K562 (cell line): ENCODE data around the gene IL1RAPL2. TPM values are rescaled to one million over a fixed set of nuclear protein-coding genes. Genes with fewer than 3 reads are reported as not detected.

Source experiments
- ATAC-seq: fragments of 200-7000 bp; cut with Tn5 transposase; 3 replicates; pipeline ENCODE4 v1.9.1; 2020; ENCODE audit warnings: moderate library complexity
- BruUV-seq: library from RNA; stranded (reverse); fragments of 400-500 nt; replicated peaks from 2 replicates; lab custom pipeline; 2021; lab: Mats Ljungman, UMichigan
- CTCF ChIA-PET: fragments of 300-600 bp; formaldehyde crosslinking; extraction: SDS; loops from one replicate; lab custom pipeline; 2021; ENCODE audit warnings: low intra/inter-chr PET ratio; lab: Yijun Ruan, JAX
- POLR2A ChIA-PET: fragments of 300-600, 350-650 bp; sonication (Branson Sonifier 250); formaldehyde crosslinking; extraction: SDS; loops from one replicate; lab custom pipeline; 2021; ENCODE audit warnings: antibody characterized with exemption, inconsistent platforms; lab: Yijun Ruan, JAX
- DNase-seq, 4 experiments: peaks; one replicate each; pipeline versions ENCODE4 v3.0.0 to v3.0.0-alpha.2; 2011 to 2018; ENCODE audit warnings: low spot score in 3 of 4, mixed read lengths in 3 of 4; ENCODE audit errors: extremely low read depth in 1 of 4
- FAIRE-seq: peaks from 2 replicates; lab custom pipeline; 2011; peaks lifted over from hg19 to GRCh38; lab: Jason Lieb, UNC
- H2AFZ ChIP-seq: 2 replicates; pipeline ENCODE4 v1.6.0; 2011; ENCODE audit warnings: low read depth, low read length, control low read depth, inconsistent platforms
- H3K27ac ChIP-seq: fragments of 200-600 bp; 3 replicates; pipeline ENCODE4 v1.8.0; 2011; ENCODE audit warnings: low read depth, mild to moderate bottlenecking, control low read depth, inconsistent platforms, low read length, moderate library complexity, mixed read lengths; ENCODE audit errors: extremely low read depth
- H3K27me3 ChIP-seq, 2 experiments: fragments of 300-600 bp in 1 of 2; 2 replicates in 1 of 2; 3 replicates in 1 of 2; pipeline versions ENCODE4 v1.6.0 to v1.8.0; 2011; ENCODE audit warnings: inconsistent platforms in 2 of 2, low read length in 2 of 2, mild to moderate bottlenecking in 1 of 2, mixed read lengths in 1 of 2, moderate library complexity in 1 of 2; ENCODE audit not compliant: control insufficient read depth in 2 of 2, insufficient read depth in 2 of 2
- H3K36me3 ChIP-seq: fragments of 300-600 bp; 3 replicates; pipeline ENCODE4 v1.8.0; 2011; ENCODE audit warnings: mild to moderate bottlenecking, low read length, inconsistent platforms; ENCODE audit not compliant: control insufficient read depth, insufficient read depth
- H3K4me1 ChIP-seq, 2 experiments: fragments of 200-600 bp in 1 of 2; replicated peaks in 1 of 2; 2 replicates in 1 of 2; 3 replicates in 1 of 2; pipeline versions ENCODE4 v1.5.1 to v1.8.0; 2011; ENCODE audit warnings: inconsistent platforms in 2 of 2, low read length in 2 of 2, mild to moderate bottlenecking in 1 of 2, mixed read lengths in 1 of 2, moderate library complexity in 1 of 2; ENCODE audit not compliant: control insufficient read depth in 2 of 2, insufficient read depth in 2 of 2
- H3K4me2 ChIP-seq: 2 replicates; pipeline ENCODE4 v1.6.1; 2011; ENCODE audit warnings: low read length, control low read depth, inconsistent platforms, mixed read lengths; ENCODE audit not compliant: insufficient read depth
- H3K4me3 ChIP-seq: fragments of 200-600 bp; sonication (generic), shearing (Covaris generic); 2 replicates; pipeline ENCODE4 v1.5.1; 2016; ENCODE audit warnings: control low read depth, inconsistent platforms
- H3K79me2 ChIP-seq: fragments of 200-600 bp; 3 replicates; pipeline ENCODE4 v1.8.0; 2011; ENCODE audit warnings: low read length, inconsistent platforms; ENCODE audit not compliant: control insufficient read depth, insufficient read depth
- H3K9ac ChIP-seq, 2 experiments: 2 replicates each; pipeline versions ENCODE4 v1.6.0 to v1.6.1; 2011; ENCODE audit warnings: low read depth in 2 of 2, low read length in 2 of 2, control low read depth in 1 of 2, inconsistent platforms in 1 of 2, mild to moderate bottlenecking in 1 of 2, mixed read lengths in 1 of 2; ENCODE audit not compliant: insufficient read depth in 1 of 2
- H3K9me1 ChIP-seq: one replicate; pipeline ENCODE4 v1.6.0; 2011; ENCODE audit warnings: inconsistent platforms, mild to moderate bottlenecking, low read length, moderate library complexity; ENCODE audit not compliant: control insufficient read depth, insufficient read depth
- H3K9me3 ChIP-seq: replicated peaks from 2 replicates; pipeline ENCODE4 v1.5.1; 2011; ENCODE audit warnings: low read depth, low read length, inconsistent platforms; ENCODE audit not compliant: control insufficient read depth, insufficient read depth
- H4K20me1 ChIP-seq: replicated peaks from 2 replicates; pipeline ENCODE4 v1.6.1; 2011; ENCODE audit warnings: low read length, inconsistent platforms, mixed read lengths; ENCODE audit not compliant: control insufficient read depth, insufficient read depth
- BCLAF1 ChIP-seq, 2 experiments: fragments of 450-650 bp in 1 of 2; IDR thresholded peaks; 2 replicates each; pipeline ENCODE4 v1.6.1; 2011 to 2017; ENCODE audit warnings: low read depth in 2 of 2, antibody characterized with exemption in 1 of 2, borderline replicate concordance in 1 of 2, low read length in 1 of 2, mild to moderate bottlenecking in 1 of 2, mixed read lengths in 1 of 2; ENCODE audit not compliant: control insufficient read depth in 1 of 2
- CBFA2T3 ChIP-seq: fragments of 450-650 bp; IDR thresholded peaks from 2 replicates; pipeline ENCODE4 v1.6.1; 2017
- KAT8 ChIP-seq: fragments of 450-650 bp; IDR thresholded peaks from 2 replicates; pipeline ENCODE4 v1.6.1; 2016; ENCODE audit warnings: low read depth, mild to moderate bottlenecking
- MCM7 ChIP-seq, 2 experiments: fragments of 450-650 bp; IDR thresholded peaks; 2 replicates each; pipeline ENCODE4 v1.6.1; 2016 to 2018
- POLR2G ChIP-seq: fragments of 200-400 bp; formaldehyde crosslinking; IDR thresholded peaks from 2 replicates; pipeline ENCODE4 v1.6.1; 2017; ENCODE audit warnings: low read depth, mild to moderate bottlenecking, antibody characterized with exemption, low read length, moderate library complexity
- POLR3A ChIP-seq: IDR thresholded peaks from 2 replicates; pipeline ENCODE4 v1.6.1; 2011; ENCODE audit warnings: borderline replicate concordance, mild to moderate bottlenecking, moderate library complexity; ENCODE audit not compliant: insufficient read length, insufficient read depth; ENCODE audit errors: extremely low read depth
- PURB ChIP-seq: sonication (generic); formaldehyde crosslinking; IDR thresholded peaks from 2 replicates; pipeline ENCODE4 v1.9.0; 2021; ENCODE audit warnings: low read depth, mild to moderate bottlenecking, missing genetic modification reagents
- SOX6 ChIP-seq: fragments of 450-650 bp; IDR thresholded peaks from 2 replicates; pipeline ENCODE4 v1.6.1; 2014; ENCODE audit warnings: mild to moderate bottlenecking
- WGBS: fragments of 100-300 bp; shearing (Covaris generic); methylation state at CpG from one replicate; pipeline ENCODE4 v1.1.6; 2016; ENCODE audit warnings: low coverage, mixed read lengths; ENCODE audit not compliant: insufficient coverage; ENCODE audit errors: missing lambda C conversion rate; 5-methylcytosine and 5-hydroxymethylcytosine counted together
- in situ Hi-C: fragments of 300-500 bp; cut with MboI; formaldehyde crosslinking; loops from 4 replicates; pipeline ENCODE4 v1.15.0; 2018; ENCODE audit warnings: inconsistent platforms, mixed read lengths
- intact Hi-C: fragments of 100-400 bp; cut with micrococcal nuclease; formaldehyde crosslinking; loops from 2 replicates; pipeline ENCODE4 v1.14.2; 2022
- polyA plus RNA-seq, 8 experiments: library from polyadenylated mRNA; depleted of rRNA in 4 of 8; stranded (reverse) in 5 of 8; unstranded in 3 of 8; fragments of >200 nt; fragmentation: Nextera tagmentation in 2 of 8; fragmentation: Illumina TruSeq in 1 of 8; extraction: Ambion mirVana in 2 of 8; extraction: Trizol in 1 of 8; gene quantifications; 2 replicates each; pipeline versions ENCODE4 v1.2.1 to v1.2.3, GENCODE V29; 2011 to 2014; ENCODE audit warnings: inconsistent platforms in 1 of 8, missing spikeins in 1 of 8
- total RNA-seq, 7 experiments: library from RNA; depleted of rRNA in 6 of 7; stranded (reverse); fragments of >200 nt in 6 of 7; fragmentation: Illumina TruSeq in 2 of 7; extraction: Trizol in 2 of 7; gene quantifications; 2 replicates each; pipeline versions ENCODE4 v1.2.1 to v1.2.3, GENCODE V29; 2011 to 2021; ENCODE audit warnings: low replicate concordance in 1 of 7
- TF ChIP-seq, protein P1 (sequence below): fragments of 450-650 bp; formaldehyde crosslinking; IDR thresholded peaks from 2 replicates; pipeline ENCODE4 v1.4.0; 2020; ENCODE audit warnings: mild to moderate bottlenecking, moderate library complexity

Gene IL1RAPL2
- total and polyA plus RNA-seq, 9 of the 15 experiments (the other 6 are each of a cell fraction or from before 2014, with no cell fraction given) = not detected

DNA sequence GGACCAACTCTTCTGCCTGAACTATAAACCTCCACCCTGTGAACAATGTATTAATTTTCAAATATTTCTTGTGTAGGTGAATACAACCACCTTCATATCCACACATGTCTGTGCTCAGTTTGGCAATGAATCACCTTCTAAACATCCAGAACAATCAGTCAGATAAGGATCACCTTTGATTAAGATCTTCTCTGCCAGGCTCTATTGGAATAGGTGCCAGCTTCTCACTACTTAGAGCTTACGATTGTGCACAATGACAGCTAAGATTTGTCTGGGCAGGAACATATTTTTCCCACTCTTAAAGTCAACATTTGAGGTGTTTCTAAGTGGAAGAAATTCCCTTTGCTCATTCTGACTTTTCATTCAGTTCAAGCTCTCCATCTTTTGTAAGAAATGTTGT lies 237.2 kb downstream of the IL1RAPL2 start (continued):
- no peak for TF ChIP-seq BCLAF1 (IDR thresholded peaks at IDR 0.05; ENCODE audit: borderline replicate concordance in 1 of 2, control insufficient read depth in 1 of 2, low read depth in 2 of 2, low read length in 1 of 2)
- TF ChIP-seq, protein P1, sequence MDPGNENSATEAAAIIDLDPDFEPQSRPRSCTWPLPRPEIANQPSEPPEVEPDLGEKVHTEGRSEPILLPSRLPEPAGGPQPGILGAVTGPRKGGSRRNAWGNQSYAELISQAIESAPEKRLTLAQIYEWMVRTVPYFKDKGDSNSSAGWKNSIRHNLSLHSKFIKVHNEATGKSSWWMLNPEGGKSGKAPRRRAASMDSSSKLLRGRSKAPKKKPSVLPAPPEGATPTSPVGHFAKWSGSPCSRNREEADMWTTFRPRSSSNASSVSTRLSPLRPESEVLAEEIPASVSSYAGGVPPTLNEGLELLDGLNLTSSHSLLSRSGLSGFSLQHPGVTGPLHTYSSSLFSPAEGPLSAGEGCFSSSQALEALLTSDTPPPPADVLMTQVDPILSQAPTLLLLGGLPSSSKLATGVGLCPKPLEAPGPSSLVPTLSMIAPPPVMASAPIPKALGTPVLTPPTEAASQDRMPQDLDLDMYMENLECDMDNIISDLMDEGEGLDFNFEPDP (CRISPR knock-in tag) = no peak

DNA sequence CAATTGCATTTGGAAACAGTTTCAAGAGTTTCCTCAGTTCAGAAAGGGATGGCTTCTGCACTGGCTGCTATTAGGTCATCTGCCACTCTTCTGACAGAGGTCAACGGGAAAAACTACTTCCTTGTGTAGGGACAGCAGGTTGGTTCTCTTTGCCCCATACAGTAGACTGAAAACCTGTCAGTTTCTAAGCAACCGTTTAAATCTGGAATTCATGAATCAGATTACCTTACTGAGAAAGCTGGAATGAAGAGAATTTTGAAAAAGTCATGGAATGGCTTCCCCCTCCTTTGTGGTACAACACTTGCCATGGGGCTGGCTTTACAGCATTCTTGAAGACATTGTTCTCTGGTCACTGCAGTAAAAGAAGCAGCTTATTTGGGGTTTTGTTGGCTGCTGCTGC lies 240.3 kb downstream of the IL1RAPL2 start:
- H3K9me1 ChIP-seq = no peaks in the 10 kb centered on the region
- no peaks in the 10 kb centered on the region for H3K79me2 ChIP-seq
- DNase-seq (no peak), FAIRE-seq (no peak), ATAC-seq (no peak)
- intact Hi-C loops (no loop called here), in situ Hi-C loops (no loop called here)
- no peak overlapping the region for H2AFZ ChIP-seq
- no peak overlapping the region for H3K27ac ChIP-seq
- no peaks in the 10 kb centered on the region for H3K27me3 ChIP-seq
- TF ChIP-seq POLR3A (no peak), PURB (no peak), SOX6 (no peak), CBFA2T3 (no peak), MCM7 (IDR thresholded peaks at IDR 0.05) (no peak), POLR2G (no peak), KAT8 (no peak)
- WGBS = 0% methylated on average over 2 of the region's 2 CpGs
- no peaks in the 10 kb centered on the region for H3K4me1 ChIP-seq
- no peak overlapping the region for H3K4me2 ChIP-seq
- BruUV-seq = no TSS peak
- CTCF ChIA-PET = no interaction called here
- no peak overlapping the region for H3K9ac ChIP-seq
- H3K9me3 ChIP-seq = no peaks in the 10 kb centered on the region
- H3K4me3 ChIP-seq = no peak overlapping the region
- H3K36me3 ChIP-seq = no peaks in the 10 kb centered on the region
- POLR2A ChIA-PET = no interaction called here
- no peaks in the 10 kb centered on the region for H4K20me1 ChIP-seq
